ENCODE data around the gene EGF.
"Not testable (repeated sequence)": the region's sequence is repeated elsewhere in the genome, so short reads cannot be mapped to it uniquely, and the experiment has no call there.

The EGF gene

GRCh38 chr4:110039164-110039563 is 126.5 kb downstream of the EGF start:
- not testable (repeated sequence) for DNase-seq (ENCODE audit: low spot score)

- no peak for DNase-seq (ENCODE audit: low spot score)
Observed at GRCh38 chr4:110041735-110042134, 129.1 kb downstream of the EGF start.

GRCh38 chr4:110042545-110043517 is 130.1 kb downstream of the EGF start:
- no peak for DNase-seq (ENCODE audit: low spot score)

GRCh38 chr4:110046588-110047049 is 133.9 kb downstream of the EGF start:
- DNase-seq (ENCODE audit: low spot score), result peak; percentile 22

- DNase-seq (ENCODE audit: low spot score), result peak; percentile 53
Observed at GRCh38 chr4:110049951-110050925, 137.6 kb downstream of the EGF start.

GRCh38 chr4:110055158-110055768 is 142.6 kb downstream of the EGF start:
- no peak for DNase-seq (ENCODE audit: low spot score)

GRCh38 chr4:110058677-110059076 is 146.0 kb downstream of the EGF start:
- DNase-seq (ENCODE audit: low spot score), result no peak

- no peak for DNase-seq (ENCODE audit: low spot score)
Observed at GRCh38 chr4:110059556-110060191, 147.0 kb downstream of the EGF start.

GRCh38 chr4:110061076-110061475 is 148.4 kb downstream of the EGF start:
- DNase-seq (ENCODE audit: low spot score), result no peak
